Endothelial cell (in vitro differentiated cells): Measurements from ENCODE around the gene N4BP2. TPM values are rescaled to one million over a fixed set of nuclear protein-coding genes. Genes with fewer than 3 reads are reported as not detected.

Experiments
- DNase-seq: peaks from one replicate; pipeline ENCODE4 v3.0.0; 2021; ENCODE audit warnings: low spot score
- H3K27ac Mint-ChIP-seq: one replicate; pipeline ENCODE4 v1.8.0; 2021; ENCODE audit warnings: mixed read lengths, inconsistent platforms; ENCODE audit not compliant: unreplicated experiment
- H3K27me3 Mint-ChIP-seq: one replicate; pipeline ENCODE4 v1.8.0; 2021; ENCODE audit warnings: mild to moderate bottlenecking, moderate library complexity, mixed read lengths, inconsistent platforms; ENCODE audit not compliant: unreplicated experiment
- H3K36me3 Mint-ChIP-seq: one replicate; pipeline ENCODE4 v1.8.0; 2021; ENCODE audit warnings: mild to moderate bottlenecking, low read depth, mixed read lengths, inconsistent platforms; ENCODE audit not compliant: unreplicated experiment
- H3K4me1 Mint-ChIP-seq: one replicate; pipeline ENCODE4 v1.8.0; 2021; ENCODE audit warnings: mild to moderate bottlenecking, mixed read lengths, inconsistent platforms; ENCODE audit not compliant: unreplicated experiment
- H3K4me3 Mint-ChIP-seq: one replicate; pipeline ENCODE4 v1.8.0; 2021; ENCODE audit warnings: mild to moderate bottlenecking, mixed read lengths, inconsistent platforms; ENCODE audit not compliant: unreplicated experiment
- H3K9me3 Mint-ChIP-seq: one replicate; pipeline ENCODE4 v1.8.0; 2021; ENCODE audit warnings: mixed read lengths, inconsistent platforms; ENCODE audit not compliant: unreplicated experiment
- CTCF ChIP-seq: fragments of 200-600 bp; sonication (generic); IDR thresholded peaks from one replicate; pipeline ENCODE4 v1.5.0; 2021; ENCODE audit warnings: antibody characterized with exemption; ENCODE audit not compliant: unreplicated experiment
- total RNA-seq: library from RNA; stranded (reverse); fragmentation: NEBNext Ultra II Directional; extraction: Animal tissue kit (Norgen Biotek cat#: 25700); gene quantifications from one replicate; pipeline ENCODE4 v1.2.1, GENCODE V29; 2021; ENCODE audit not compliant: unreplicated experiment

Gene N4BP2
- total RNA-seq, 1 donor from 2014 or later = 24.9 TPM

GRCh38 chr4:40177591-40177990, 120.9 kb downstream of the N4BP2 start:
- Mint-ChIP-seq H3K4me3 (no peak overlapping the region), H3K27ac (peak overlapping the region; percentile 13), H3K9me3 (no peaks in the 10 kb centered on the region), H3K4me1 (peaks cover 38% of the 10 kb centered on the region), H3K27me3 (peaks cover 5% of the 10 kb centered on the region), H3K36me3 (no peaks in the 10 kb centered on the region)
- DNase-seq = no peak
- no peak for TF ChIP-seq CTCF

GRCh38 chr4:40178672-40179071, 122.0 kb downstream of the N4BP2 start:
- Mint-ChIP-seq H3K4me3 (no peak overlapping the region), H3K9me3 (no peaks in the 10 kb centered on the region), H3K4me1 (peaks cover 27% of the 10 kb centered on the region), H3K27me3 (peaks cover 5% of the 10 kb centered on the region), H3K27ac (no peak overlapping the region), H3K36me3 (no peaks in the 10 kb centered on the region)
- no peak for DNase-seq
- TF ChIP-seq CTCF = no peak

- Mint-ChIP-seq H3K9me3 (no peaks in the 10 kb centered on the region), H3K4me3 (no peak overlapping the region), H3K27ac (no peak overlapping the region), H3K27me3 (peaks cover 5% of the 10 kb centered on the region), H3K36me3 (no peaks in the 10 kb centered on the region), H3K4me1 (peaks cover 20% of the 10 kb centered on the region)
- no peak for DNase-seq
- TF ChIP-seq CTCF = no peak
These were observed 122.7 kb downstream of the N4BP2 start for GRCh38 chr4:40179360-40179759.

GRCh38 chr4:40180356-40180755, 123.7 kb downstream of the N4BP2 start:
- H3K4me3 Mint-ChIP-seq = no peak overlapping the region
- DNase-seq = no peak
- H3K27ac Mint-ChIP-seq = no peak overlapping the region
- peaks cover 2% of the 10 kb centered on the region for H3K27me3 Mint-ChIP-seq
- TF ChIP-seq CTCF = no peak
- no peaks in the 10 kb centered on the region for H3K36me3 Mint-ChIP-seq
- no peaks in the 10 kb centered on the region for H3K9me3 Mint-ChIP-seq
- peaks cover 14% of the 10 kb centered on the region for H3K4me1 Mint-ChIP-seq

GRCh38 chr4:40182001-40182400, 125.4 kb downstream of the N4BP2 start:
- H3K9me3 Mint-ChIP-seq = no peaks in the 10 kb centered on the region
- no peak overlapping the region for H3K4me3 Mint-ChIP-seq
- no peak for DNase-seq
- H3K36me3 Mint-ChIP-seq = no peaks in the 10 kb centered on the region
- H3K27me3 Mint-ChIP-seq = peaks cover 2% of the 10 kb centered on the region
- no peak for TF ChIP-seq CTCF
- H3K27ac Mint-ChIP-seq = no peak overlapping the region
- peaks cover 7% of the 10 kb centered on the region for H3K4me1 Mint-ChIP-seq
